Measurements from ENCODE around the gene ENPP5.

Gene ENPP5

DNA sequence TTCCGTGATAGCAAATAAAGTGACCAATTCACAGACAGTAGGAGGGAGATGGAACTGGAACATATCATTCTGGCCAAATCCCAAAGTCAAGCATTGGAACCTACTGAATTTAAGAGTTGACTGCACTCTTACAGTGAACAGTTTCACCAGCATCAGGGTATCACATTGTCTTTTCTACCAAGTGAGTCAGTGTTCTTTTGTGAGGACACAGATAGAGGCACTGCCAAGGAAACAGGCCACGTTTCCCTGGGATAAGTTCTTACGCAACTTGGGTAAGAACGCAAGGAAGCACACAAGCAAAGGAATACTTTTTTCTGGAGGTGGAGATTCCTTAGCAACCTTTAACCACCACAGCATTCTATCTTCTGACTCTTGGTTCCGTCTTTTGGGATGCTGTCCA lies 28.6 kb upstream of the ENPP5 start:
- FAIRE-seq: no peak
- no peak for DNase-seq (ENCODE audit: insufficient read length, low spot score)
- TF ChIP-seq, protein P1, sequence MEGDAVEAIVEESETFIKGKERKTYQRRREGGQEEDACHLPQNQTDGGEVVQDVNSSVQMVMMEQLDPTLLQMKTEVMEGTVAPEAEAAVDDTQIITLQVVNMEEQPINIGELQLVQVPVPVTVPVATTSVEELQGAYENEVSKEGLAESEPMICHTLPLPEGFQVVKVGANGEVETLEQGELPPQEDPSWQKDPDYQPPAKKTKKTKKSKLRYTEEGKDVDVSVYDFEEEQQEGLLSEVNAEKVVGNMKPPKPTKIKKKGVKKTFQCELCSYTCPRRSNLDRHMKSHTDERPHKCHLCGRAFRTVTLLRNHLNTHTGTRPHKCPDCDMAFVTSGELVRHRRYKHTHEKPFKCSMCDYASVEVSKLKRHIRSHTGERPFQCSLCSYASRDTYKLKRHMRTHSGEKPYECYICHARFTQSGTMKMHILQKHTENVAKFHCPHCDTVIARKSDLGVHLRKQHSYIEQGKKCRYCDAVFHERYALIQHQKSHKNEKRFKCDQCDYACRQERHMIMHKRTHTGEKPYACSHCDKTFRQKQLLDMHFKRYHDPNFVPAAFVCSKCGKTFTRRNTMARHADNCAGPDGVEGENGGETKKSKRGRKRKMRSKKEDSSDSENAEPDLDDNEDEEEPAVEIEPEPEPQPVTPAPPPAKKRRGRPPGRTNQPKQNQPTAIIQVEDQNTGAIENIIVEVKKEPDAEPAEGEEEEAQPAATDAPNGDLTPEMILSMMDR (IDR thresholded peaks at IDR 0.05; ENCODE audit: insufficient read depth, missing control alignments): no peak

DNA sequence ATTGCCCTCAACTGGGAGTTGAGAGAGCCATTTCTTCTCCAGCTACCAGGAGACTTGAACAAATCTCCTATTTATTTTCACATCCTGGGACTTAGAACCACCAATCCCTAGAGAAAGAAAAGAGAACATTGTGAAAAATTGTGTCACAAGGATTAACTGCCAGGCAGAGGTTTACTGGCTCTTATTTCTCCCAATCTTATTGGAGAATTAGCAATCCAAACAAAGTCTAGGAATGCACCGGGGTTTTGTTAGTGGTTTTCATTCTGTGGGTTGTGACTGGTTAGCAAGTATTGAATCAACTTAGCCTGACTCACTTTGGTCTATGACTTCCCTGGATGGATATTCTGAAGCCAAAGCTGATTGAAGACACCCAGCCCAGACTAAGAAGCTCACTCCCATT lies 21.2 kb upstream of the ENPP5 start:
- TF ChIP-seq, protein P1 (IDR thresholded peaks at IDR 0.05; ENCODE audit: insufficient read depth, missing control alignments): no peak
- no peak for FAIRE-seq
- DNase-seq (ENCODE audit: insufficient read length, low spot score): no peak

DNA sequence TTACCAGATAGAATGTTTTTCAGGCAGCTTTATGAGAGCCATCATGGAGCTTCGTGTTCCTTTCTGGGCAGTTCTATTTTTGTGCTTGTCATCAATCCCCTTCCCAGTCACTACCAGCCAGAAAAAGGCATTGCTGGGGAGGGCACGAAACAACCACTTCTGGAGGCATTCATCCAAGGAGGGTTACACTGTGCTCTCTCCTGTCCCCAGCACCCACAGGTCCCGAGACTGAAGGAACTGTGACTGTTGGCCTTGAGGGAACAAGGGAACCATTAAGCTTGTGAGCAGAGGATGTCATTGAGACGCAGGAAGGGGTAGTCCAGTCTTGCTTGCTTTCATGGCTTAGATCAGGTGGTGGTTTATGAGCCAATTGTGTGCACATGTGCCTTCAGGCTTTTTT lies 20.1 kb upstream of the ENPP5 start:
- TF ChIP-seq, protein P1 (IDR thresholded peaks at IDR 0.05; ENCODE audit: insufficient read depth, missing control alignments): no peak
- FAIRE-seq (no peak), DNase-seq (ENCODE audit: insufficient read length, low spot score) (no peak)

DNA sequence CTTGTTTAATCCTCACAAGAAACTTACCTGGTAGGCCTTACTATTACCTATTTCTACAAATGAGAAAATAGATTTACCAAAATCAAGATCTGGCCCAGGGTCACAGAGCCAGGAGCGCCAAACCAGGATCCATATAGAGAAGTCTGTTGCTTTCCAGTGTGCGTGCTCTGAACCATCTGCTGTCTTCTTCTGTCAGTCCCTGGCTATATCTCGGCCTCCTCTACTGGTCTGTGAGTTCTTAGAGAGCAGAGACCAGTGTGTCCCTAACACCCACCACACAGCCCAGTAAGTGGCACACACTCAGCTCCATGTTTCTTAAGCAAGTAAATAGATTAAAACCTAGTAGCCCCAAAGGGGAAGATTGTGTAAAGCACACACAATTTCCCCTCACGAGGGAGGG lies 18.9 kb upstream of the ENPP5 start:
- FAIRE-seq (no peak), DNase-seq (ENCODE audit: insufficient read length, low spot score) (no peak)
- TF ChIP-seq, protein P1 (IDR thresholded peaks at IDR 0.05; ENCODE audit: insufficient read depth, missing control alignments): no peak

DNA sequence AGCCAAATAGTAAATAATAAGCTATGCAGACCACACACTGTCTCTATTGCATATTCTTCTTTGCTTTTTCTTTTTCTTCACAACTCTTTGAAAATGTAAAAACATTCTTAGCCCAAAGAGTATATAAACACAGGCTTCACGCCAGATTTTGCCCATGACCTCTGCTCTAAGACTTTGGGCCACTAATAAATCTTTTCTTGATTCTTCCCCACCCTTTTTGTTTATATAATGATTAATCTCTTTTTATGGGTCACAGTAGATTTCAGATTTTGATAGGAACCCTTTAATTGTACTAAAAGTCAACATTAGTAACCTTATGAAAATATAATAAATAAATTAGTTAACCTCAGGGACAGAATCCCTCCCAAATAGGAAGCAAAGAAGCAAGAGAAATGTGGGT lies 15.8 kb upstream of the ENPP5 start:
- DNase-seq (ENCODE audit: insufficient read length, low spot score) (no peak), FAIRE-seq (no peak)
- TF ChIP-seq, protein P1 (IDR thresholded peaks at IDR 0.05; ENCODE audit: insufficient read depth, missing control alignments): no peak

DNA sequence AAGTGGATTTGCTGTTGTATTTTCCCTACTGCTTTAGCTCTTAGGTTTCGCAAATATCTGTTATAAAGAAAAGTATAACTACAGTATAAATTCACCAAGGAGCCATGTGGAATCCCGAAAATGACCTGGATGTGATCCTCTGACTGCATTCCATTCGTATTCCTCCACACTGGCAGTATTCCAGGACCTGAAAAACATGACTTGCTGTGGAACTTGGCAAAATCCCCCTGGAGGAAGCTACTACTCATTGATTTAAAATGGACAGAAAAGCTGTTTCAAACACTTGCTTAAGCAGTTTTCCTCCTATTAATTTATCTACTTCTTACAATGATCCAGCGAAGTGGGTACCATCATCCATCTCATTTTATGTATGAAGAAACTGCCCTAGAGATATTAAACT lies 13.3 kb upstream of the ENPP5 start:
- DNase-seq (ENCODE audit: insufficient read length, low spot score) (no peak), FAIRE-seq (no peak)
- TF ChIP-seq, protein P1 (IDR thresholded peaks at IDR 0.05; ENCODE audit: insufficient read depth, missing control alignments): no peak

DNA sequence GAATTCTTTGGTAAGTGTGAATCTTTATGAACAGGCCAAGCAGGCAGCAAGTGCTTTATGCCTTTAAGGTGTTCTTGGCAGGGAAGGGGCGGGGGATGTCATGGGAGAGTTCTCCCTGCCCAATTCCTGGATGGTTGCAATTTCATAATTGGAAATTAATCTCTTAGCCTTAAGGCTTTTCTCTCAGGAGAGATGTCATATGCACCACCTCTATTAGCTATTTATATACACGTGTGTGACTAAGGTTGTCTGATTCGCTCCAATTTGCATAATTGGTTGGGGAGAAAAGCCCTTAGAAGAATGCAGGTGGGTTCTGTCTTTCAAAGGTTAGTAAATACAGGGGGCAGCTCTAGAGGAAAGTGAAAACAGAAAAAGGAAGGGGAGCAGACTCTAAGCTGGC lies 5.2 kb upstream of the ENPP5 start:
- DNase-seq (ENCODE audit: insufficient read length, low spot score) (no peak), FAIRE-seq (no peak)
- TF ChIP-seq, protein P1 (IDR thresholded peaks at IDR 0.05; ENCODE audit: insufficient read depth, missing control alignments): no peak
